ENCODE results near the gene SPACA6.

SPACA6 gene

GRCh38 chr19:51689751-51690453 lies 3.2 kb upstream of the SPACA6 start:
- DNase-seq = no peak

- DNase-seq = no peak
Measured at GRCh38 chr19:51690454-51691073, 2.6 kb upstream of the SPACA6 start.

DNA sequence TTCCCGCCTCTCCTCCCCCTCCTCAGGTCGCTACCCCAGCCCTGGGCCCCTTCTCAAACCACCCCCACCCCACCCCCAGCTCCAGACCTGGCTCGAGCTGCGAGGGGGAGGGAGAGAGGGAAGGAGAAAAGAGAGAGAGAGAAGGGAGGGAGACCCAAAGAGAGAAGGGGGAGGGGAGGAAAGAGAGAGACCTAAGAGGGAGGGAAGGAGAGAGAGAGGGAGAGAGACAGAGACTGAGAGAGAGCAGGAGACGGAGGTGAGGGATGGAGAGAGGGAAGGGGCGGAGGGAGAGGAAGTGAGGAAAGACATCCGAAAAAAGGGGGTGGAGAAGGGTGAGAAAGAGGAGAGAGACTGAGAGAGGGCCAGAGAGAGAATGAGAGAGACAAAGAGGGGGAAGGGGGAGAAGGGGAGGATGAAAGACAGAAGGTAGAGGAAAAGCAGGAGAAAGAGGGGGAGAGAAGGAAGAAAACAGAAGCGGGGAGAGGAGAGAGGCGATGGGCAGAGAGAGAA lies 2.0 kb upstream of the SPACA6 start:
- DNase-seq = no peak

- no peak for DNase-seq
Measured at GRCh38 chr19:51691584-51692428, 1.3 kb upstream of the SPACA6 start.

GRCh38 chr19:51692468-51692867 lies 662 bp upstream of the SPACA6 start:
- DNase-seq = no peak

GRCh38 chr19:51693819-51694218 lies 689 bp downstream of the SPACA6 start:
- DNase-seq = no peak

DNA sequence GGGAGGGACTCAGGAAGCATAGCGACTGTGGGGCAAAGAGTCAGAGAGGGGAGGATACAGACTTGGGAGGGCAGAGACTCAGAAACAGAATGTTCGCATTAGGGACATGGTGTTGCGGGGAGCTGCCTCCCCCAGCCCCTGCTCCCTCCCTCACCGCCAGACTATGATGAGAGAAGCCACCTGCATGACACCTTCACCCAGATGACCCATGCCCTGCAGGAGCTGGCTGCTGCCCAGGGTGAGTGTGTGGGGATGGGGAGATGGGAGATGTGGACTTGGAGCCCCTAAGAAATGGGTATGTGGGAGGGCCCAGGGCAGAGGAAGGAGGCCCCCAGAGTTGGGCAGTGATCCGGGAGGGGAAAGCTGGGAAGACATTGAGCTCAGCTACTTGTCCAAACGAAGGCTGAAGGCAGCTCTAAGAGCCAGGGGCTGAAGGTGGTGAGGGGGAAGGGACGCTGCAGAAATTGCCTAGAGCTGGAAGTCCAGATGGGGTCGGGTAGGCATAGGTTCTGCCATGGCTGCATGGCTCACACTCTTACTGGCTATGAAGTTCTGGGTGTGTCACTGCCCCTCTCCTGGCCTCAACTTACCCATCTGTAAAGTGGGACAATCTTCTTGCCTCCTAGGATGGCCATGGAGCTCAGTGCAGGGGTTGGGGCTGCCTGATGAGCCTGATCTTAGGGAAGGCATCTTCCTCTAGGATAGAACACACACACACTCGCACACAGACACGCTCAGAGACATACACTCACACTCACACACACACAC lies 1.4 kb downstream of the SPACA6 start:
- DNase-seq = no peak

GRCh38 chr19:51695088-51695487 lies 2.0 kb downstream of the SPACA6 start:
- DNase-seq = no peak

- DNase-seq = no peak
Measured at GRCh38 chr19:51695702-51696315, 2.7 kb downstream of the SPACA6 start.

DNA sequence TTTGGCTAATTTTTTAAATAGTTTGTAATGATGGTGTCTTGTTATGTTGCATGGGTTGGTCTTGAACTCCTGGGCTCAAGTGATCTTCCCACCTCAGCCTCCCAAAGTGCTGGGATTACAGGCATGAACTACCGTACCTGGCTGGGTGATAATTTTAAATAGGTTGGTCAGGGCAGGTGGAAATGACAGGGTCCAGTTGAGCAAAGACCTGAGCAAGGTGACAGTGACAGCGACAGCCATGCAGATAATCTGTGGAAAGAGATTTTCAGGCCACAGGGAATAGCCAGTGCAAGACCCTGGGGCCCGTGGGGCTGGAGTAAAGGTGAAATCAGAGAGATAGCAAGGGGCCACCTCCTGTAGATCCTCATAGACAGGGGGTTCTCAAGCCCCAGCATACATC lies 3.5 kb downstream of the SPACA6 start:
- no peak for DNase-seq

- no peak for DNase-seq
Measured at GRCh38 chr19:51697169-51697776, 4.1 kb downstream of the SPACA6 start.

DNA sequence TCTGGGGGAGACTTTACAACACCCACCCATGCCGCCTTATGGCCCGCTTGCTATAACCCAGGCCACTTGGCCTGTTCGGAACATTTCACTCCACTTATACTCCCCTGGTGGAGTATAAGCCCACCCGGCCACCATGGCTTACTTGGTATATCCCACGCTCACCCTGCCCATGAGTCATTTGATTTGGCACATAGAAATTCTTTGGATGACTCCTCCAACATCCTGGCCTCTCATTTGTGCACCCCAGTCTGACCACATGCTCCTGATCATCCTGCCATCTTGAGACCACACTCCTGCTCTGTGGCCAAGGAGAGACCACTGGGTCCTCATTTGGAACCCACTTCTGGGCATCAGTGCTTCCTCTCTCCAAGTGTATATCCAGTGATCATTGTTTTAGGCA lies 5.2 kb downstream of the SPACA6 start:
- DNase-seq = no peak

- DNase-seq = no peak
Measured at GRCh38 chr19:51699170-51699569, 6.0 kb downstream of the SPACA6 start.

DNA sequence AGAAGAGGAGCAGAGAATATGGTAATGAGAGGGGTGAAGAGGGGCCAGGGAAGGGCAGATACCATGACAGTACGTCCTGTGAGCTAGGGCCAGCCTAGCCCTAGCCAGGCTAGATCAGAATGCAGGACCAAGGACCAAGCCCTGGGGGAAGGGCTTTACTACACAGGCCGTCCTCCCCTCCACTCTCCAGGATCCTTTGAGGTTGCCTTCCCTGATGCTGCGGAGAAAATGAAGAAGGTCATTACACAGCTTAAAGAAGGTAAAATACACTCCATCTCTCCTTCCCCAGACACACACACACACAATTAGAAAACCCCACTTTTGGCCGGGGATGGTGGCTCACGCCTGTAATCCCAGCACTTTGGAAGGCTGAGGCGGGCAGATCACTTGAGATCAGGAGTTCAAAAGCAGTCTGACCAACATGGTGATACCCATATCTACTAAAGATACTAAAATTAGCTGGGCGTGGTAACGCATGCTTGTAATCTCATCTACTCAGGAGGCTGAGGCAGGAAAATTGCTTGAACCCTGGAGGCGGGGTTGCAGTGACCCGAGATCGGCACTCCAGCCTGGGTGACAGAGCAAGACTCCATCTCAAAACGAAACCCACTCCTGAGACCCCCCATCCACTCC lies 8.5 kb downstream of the SPACA6 start:
- no peak for DNase-seq

DNA sequence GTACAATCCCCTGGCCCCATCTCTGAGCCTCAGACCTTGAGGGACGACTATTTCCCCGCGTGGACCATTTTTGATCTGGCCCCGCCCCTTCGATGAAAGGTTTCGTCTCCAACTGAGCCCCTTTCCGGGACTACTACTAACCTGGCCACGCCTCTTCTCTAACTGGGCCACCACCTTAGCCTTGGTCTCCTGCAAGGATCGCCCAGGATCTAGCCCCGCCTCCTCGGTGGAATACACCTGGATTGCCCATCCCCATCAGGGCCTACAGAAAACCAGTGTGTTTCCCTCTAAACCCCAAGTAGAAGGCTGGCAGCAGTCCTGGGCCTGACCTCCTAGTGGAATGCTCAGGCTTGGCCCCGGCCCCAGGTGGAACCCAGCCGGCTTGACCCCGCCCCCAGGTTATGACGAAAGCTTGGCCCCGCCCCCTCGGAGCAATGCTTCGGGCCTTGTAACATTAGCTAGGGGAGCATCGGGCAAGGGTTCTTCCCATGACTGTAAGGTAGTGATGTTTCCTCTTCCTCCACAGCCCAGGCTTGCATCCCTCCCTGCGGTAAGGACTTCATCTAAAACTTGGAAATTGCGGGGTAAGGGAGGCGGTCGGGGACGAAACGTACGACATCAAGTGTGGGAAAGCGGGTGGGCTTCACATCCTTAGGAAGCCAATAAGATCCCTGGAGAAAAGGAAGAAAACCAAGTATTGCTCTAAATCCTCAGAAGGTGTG lies 9.1 kb downstream of the SPACA6 start:
- DNase-seq = no peak

GRCh38 chr19:51702825-51703574 lies 9.9 kb downstream of the SPACA6 start:
- DNase-seq = no peak

- no peak for DNase-seq
Measured at GRCh38 chr19:51703575-51704515, 10.7 kb downstream of the SPACA6 start.

GRCh38 chr19:51704626-51705025 lies 11.5 kb downstream of the SPACA6 start:
- no peak for DNase-seq

GRCh38 chr19:51706296-51706695 lies 13.2 kb downstream of the SPACA6 start:
- no peak for DNase-seq

Measured in NCI-H1417 treated with DMSO at 0.1 percent for 48 hours (cell line).